ENCODE measurements around the gene EOMES. TPM values are rescaled to one million over a fixed set of nuclear protein-coding genes. Genes with fewer than 3 reads are reported as not detected.

Gene EOMES
- total RNA-seq, 2 donors from 2014 or later = 0.63 to 4.6 TPM

- TF ChIP-seq CTCF (IDR thresholded peaks at IDR 0.05) = no peak
- Histone ChIP-seq H3K4me1 (ENCODE audit: control insufficient read depth in 1 of 2, low read depth in 2 of 2) (peaks cover 3 to 28% of the 10 kb centered on the region in 2 donors), H3K4me3 (peak overlapping the region; percentile 79), H3K9me3 (no peaks in the 10 kb centered on the region), H3K27me3 (replicated peaks; ENCODE audit: insufficient read depth) (peaks cover 16% of the 10 kb centered on the region), H3K36me3 (no peaks in the 10 kb centered on the region), H3K27ac (no peak overlapping the region)
- no peak for DNase-seq (ENCODE audit: low spot score)
- no peak for ATAC-seq (ENCODE audit: insufficient number of reproducible peaks, low FRiP score, low read depth)
Measured at GRCh38 chr3:27713078-27713423, 9.1 kb downstream of the EOMES start.

GRCh38 chr3:27712136-27713077, 9.7 kb downstream of the EOMES start:
- H3K27me3 ChIP-seq (replicated peaks; ENCODE audit: insufficient read depth) = peaks cover 16% of the 10 kb centered on the region
- peak; percentile 71 for TF ChIP-seq CTCF (IDR thresholded peaks at IDR 0.05)
- no peaks in the 10 kb centered on the region for H3K36me3 ChIP-seq
- H3K27ac ChIP-seq = no peak overlapping the region
- ATAC-seq (ENCODE audit: insufficient number of reproducible peaks, low FRiP score, low read depth) (peak; percentile 76), DNase-seq (ENCODE audit: low spot score) (no peak)
- H3K4me3 ChIP-seq = peak overlapping the region; percentile 79
- H3K4me1 ChIP-seq (ENCODE audit: control insufficient read depth in 1 of 2, low read depth in 2 of 2) = peaks cover 3 to 29% of the 10 kb centered on the region in 2 donors
- no peaks in the 10 kb centered on the region for H3K9me3 ChIP-seq

GRCh38 chr3:27708250-27708649, 13.9 kb downstream of the EOMES start:
- no peak for DNase-seq (ENCODE audit: low spot score)
- no peak overlapping the region for H3K4me3 ChIP-seq
- no peaks in the 10 kb centered on the region for H3K36me3 ChIP-seq
- no peak overlapping the region for H3K27ac ChIP-seq
- H3K27me3 ChIP-seq (replicated peaks; ENCODE audit: insufficient read depth) = no peaks in the 10 kb centered on the region
- H3K9me3 ChIP-seq = no peaks in the 10 kb centered on the region
- no peak for ATAC-seq (ENCODE audit: insufficient number of reproducible peaks, low FRiP score, low read depth)
- peaks cover 0 to 9% of the 10 kb centered on the region in 2 donors for H3K4me1 ChIP-seq (ENCODE audit: control insufficient read depth in 1 of 2, low read depth in 2 of 2)
- TF ChIP-seq CTCF (IDR thresholded peaks at IDR 0.05) = no peak

- H3K4me3 ChIP-seq = no peak overlapping the region
- no peak overlapping the region for H3K27ac ChIP-seq
- no peaks in the 10 kb centered on the region for H3K36me3 ChIP-seq
- no peaks in the 10 kb centered on the region for H3K9me3 ChIP-seq
- no peak for DNase-seq (ENCODE audit: low spot score)
- no peaks in the 10 kb centered on the region for H3K27me3 ChIP-seq (replicated peaks; ENCODE audit: insufficient read depth)
- no peak for TF ChIP-seq CTCF (IDR thresholded peaks at IDR 0.05)
- no peak for ATAC-seq (ENCODE audit: insufficient number of reproducible peaks, low FRiP score, low read depth)
- H3K4me1 ChIP-seq (ENCODE audit: control insufficient read depth in 1 of 2, low read depth in 2 of 2) = no peaks in the 10 kb centered on the region
Measured at GRCh38 chr3:27699067-27699466, 23.1 kb downstream of the EOMES start.

GRCh38 chr3:27696906-27697305, 25.2 kb downstream of the EOMES start:
- H3K4me1 ChIP-seq (ENCODE audit: control insufficient read depth in 1 of 2, low read depth in 2 of 2) = no peaks in the 10 kb centered on the region
- H3K9me3 ChIP-seq = no peaks in the 10 kb centered on the region
- H3K27me3 ChIP-seq (replicated peaks; ENCODE audit: insufficient read depth) = no peaks in the 10 kb centered on the region
- no peak for DNase-seq (ENCODE audit: low spot score)
- no peak for ATAC-seq (ENCODE audit: insufficient number of reproducible peaks, low FRiP score, low read depth)
- no peak for TF ChIP-seq CTCF (IDR thresholded peaks at IDR 0.05)
- no peak overlapping the region for H3K4me3 ChIP-seq
- H3K27ac ChIP-seq = no peak overlapping the region
- no peaks in the 10 kb centered on the region for H3K36me3 ChIP-seq

All from thoracic aorta (tissue), 2 donors.